ENCODE results near the gene ADGRB3.
"Not testable (repeated sequence)": the region's sequence is repeated elsewhere in the genome, so short reads cannot be mapped to it uniquely, and the experiment has no call there.

ADGRB3 gene

GRCh38 chr6:68973066-68973465 is 338.0 kb downstream of the ADGRB3 start:
- no peak for DNase-seq

DNA sequence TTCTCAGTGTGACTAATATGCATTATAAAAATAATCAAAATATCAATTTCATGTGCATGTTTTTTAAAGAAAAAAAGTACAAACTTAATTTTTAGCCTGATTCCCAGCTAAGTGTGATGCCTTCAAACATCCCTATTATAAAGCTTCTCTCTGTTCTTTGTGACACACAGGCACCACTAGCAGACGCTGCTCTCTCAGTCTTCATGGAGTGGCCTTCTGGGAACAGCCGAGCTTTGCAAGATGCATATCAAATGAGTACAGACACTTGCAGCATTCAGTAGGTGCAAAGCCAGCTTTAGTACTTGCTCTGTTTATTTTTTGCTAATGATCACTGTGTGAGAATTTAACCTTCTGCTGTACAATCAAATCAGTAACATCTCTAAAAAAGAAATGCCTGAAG is 340.0 kb downstream of the ADGRB3 start:
- peak; percentile 62 for DNase-seq

DNA sequence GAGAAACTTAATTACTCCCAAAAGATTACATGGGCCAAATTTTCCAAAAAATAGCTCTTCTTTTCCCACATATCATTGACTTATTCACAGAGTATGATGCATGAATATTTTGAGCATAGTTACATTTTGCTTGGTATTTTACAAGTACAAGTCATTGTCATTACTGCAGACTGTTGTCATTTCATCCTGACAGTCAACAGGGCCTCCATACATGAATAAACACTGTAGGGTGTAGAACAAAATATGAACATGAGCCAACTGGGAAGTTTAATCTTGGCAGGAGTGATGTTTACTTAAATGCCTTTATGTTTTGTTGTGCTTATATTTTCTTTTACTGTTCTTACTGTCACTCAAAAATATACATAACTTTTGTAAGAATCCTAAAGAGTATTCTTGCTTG is 340.7 kb downstream of the ADGRB3 start:
- no peak for DNase-seq

DNA sequence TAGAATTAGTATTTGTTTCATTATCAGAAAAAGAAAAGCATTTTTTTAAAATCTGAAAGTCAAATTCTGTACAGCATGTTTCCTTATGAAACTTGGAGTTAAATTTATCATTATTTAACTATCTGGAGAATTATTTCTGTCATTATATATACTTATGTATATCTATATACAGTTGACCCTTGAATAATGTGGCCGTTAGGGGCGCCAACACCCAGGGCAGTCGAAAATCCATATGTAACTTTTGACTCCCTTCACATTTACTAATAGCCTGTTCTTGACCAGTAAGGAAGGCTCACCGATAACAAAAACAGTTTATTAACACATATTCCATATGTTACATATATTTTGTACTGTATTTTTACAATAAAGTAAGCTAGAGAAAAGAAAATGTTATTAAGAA is 341.2 kb downstream of the ADGRB3 start:
- no peak for DNase-seq

- DNase-seq = no peak
Observed at GRCh38 chr6:68978411-68978810, 343.3 kb downstream of the ADGRB3 start.

DNA sequence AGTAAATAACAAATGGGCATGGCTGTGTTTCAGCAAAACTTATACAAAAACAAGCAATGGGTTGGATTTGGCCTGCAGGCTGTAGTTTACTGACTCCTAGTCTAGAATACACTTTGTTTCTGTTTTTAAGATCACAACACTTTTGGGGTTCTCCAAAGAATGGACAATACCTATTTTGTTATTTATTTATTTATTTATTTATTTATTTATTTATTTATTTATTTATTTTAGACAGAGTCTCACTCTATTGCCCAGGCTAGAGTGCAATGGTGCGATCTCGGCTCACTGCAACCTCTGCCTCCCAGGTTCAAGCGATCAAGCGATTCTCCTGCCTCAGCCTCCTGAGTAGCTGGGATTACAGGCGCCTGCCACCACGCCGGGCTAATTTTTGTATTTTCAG is 346.6 kb downstream of the ADGRB3 start:
- not testable (repeated sequence) for DNase-seq

GRCh38 chr6:68988698-68989097 is 353.6 kb downstream of the ADGRB3 start:
- no peak for DNase-seq

- DNase-seq = no peak
Observed at GRCh38 chr6:68990317-68990716, 355.2 kb downstream of the ADGRB3 start.

DNA sequence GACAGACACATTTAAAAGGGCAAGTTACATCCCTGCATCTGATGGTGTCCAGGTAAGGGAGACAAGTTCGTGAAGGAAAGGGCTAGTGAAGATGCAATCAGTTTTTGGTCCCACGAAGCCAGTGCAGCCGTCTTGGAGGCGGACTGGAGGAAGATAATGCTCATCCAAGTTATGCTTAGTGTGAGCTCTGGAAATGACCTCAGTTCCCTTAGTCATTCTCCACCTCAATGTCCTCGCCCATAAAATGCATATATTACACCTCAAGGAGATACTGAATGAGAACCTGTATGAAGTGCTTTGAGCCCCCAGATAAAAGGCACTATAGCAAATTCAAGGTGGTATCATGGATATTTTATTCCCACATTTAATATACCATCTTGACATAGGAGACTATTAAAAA is 358.8 kb downstream of the ADGRB3 start:
- no peak for DNase-seq

DNA sequence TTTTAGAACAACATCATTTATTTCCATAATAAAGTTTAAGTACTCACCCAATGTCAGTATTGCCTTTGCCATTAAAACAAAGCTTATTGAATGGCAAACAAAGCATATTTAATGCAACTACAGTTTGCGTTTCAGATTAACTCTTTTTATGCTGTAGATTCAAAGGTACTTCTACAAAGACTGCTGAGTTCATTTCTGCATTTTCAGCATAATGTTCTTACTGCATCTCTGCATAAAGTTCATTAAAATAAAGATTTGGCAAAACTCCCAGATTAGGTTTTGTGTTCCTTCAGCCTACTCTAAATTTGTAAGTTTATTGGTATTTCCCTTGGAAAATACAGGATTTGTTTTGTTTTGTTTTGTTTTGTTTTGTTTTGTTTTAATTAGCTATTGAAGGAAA is 359.4 kb downstream of the ADGRB3 start:
- DNase-seq = no peak

DNA sequence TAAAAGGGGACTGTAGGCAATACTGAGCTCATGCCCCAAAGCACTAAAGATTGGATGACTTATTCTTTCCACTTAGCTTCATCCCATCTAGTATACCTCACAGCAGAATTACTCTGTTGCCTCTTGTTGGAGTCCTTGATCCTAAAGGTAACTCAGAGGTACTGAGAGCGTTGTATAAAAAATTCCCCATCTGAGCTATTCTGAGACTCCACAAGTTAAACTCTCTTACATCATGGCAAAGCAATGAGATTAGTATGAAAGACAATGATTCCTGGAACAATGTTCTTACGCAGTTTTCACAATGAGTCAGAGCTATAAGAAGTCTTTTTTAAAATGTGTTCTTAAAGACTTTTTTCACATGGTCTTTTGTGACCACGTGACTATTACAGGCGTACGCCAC is 370.1 kb downstream of the ADGRB3 start:
- DNase-seq = no peak

GRCh38 chr6:69007781-69008180 is 372.7 kb downstream of the ADGRB3 start:
- DNase-seq = no peak

GRCh38 chr6:69012211-69012610 is 377.1 kb downstream of the ADGRB3 start:
- DNase-seq = peak; percentile 51

DNA sequence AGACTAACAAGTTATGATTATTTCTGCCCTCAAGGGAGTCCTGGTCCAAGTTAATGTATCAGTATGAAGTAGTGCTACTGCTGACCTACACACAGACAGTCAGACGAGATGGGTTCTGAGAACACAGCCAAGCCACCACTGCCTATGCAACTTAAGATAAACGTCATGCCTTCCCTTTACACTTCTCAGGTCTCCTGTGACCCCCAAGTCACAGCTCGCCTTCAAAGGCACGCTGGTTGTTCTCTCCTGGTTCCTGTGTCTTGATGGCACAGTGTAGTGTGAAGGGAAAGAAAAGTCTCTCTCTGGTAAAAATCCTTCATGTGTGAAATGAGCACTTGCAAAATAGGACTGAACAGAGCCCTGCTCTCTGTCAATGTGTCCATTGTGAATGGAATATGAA is 377.8 kb downstream of the ADGRB3 start:
- DNase-seq = peak; percentile 61

DNA sequence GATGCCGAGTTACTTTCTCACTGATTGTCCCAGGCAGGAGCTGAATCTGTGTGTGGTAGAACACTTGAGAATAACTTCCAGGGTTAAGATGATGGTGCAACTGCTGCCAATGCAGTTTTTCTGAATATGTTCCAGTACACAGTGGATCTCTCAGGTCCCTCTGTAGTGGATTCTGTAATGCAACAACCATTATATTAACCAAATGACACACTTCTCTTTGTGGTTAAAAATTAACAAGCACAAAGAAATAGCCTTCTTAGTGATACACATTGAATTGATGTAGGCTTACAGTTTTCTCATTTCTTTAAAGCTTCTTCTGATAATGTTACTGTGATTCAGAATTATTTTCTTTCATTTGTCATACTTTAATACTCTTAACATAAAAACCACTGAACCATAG is 383.8 kb downstream of the ADGRB3 start:
- DNase-seq = no peak

- no peak for DNase-seq
Observed at GRCh38 chr6:69019832-69020231, 384.8 kb downstream of the ADGRB3 start.

DNA sequence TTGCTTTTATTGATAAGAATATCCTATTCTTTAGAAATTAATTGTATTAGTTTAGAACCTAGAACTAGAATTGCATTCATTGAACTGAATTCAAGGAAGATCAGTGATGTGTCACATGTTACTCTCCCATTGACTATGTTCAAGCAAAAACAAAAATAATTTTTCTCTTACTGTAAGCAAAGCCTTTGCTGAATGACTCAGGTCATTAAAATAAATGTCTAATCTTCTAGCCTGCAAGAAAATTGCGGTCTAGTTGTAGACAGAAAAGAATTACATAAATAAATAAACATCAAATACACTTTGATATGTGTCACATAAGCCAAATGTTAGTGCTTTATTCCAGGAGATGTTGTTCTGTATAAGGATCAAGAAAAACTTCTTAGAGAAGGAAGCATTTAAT is 387.9 kb downstream of the ADGRB3 start:
- DNase-seq = no peak

GRCh38 chr6:69026243-69026642 is 391.2 kb downstream of the ADGRB3 start:
- no peak for DNase-seq

DNA sequence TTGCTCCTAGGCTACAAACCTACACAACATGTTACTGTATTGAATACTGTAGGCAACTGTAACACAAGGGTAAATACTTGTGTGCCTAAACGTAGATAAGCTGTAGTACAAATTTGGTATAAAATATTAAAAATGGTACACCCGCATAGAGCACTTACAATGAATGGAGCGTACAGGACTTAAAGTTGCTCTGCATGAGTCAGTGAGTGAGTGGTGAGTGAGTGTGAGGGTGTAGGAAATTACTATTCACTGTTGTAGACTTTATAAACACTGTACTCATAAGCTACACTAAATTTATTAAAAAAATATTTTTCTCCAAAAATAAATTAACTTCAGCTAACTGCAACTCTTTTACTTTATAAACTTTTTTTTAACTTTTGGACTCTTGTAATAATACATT is 391.6 kb downstream of the ADGRB3 start:
- no peak for DNase-seq

DNA sequence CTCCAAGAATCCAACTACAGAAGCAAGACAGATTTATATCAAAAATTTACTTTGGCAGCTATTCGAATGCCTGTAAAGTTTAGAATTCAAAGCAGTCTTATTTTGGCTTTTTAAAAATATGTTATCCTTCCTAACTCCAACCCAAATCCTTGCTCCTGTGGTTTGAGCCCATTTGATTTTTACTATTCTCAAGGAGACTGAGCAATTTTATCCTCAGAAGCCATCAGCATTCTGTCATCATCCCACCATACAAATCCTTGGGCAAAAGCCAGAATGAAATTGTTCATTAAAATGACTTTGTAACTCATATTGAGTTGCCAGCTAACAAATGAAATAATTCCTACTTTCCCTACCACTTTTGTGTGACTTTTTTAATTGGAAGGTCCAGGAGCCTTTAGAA is 392.8 kb downstream of the ADGRB3 start:
- no peak for DNase-seq

- DNase-seq = no peak
Observed at GRCh38 chr6:69038841-69039240, 403.8 kb downstream of the ADGRB3 start.

- DNase-seq = no peak
Observed at GRCh38 chr6:69042297-69042696, 407.2 kb downstream of the ADGRB3 start.

- no peak for DNase-seq
Observed at GRCh38 chr6:69044534-69044933, 409.5 kb downstream of the ADGRB3 start.

DNA sequence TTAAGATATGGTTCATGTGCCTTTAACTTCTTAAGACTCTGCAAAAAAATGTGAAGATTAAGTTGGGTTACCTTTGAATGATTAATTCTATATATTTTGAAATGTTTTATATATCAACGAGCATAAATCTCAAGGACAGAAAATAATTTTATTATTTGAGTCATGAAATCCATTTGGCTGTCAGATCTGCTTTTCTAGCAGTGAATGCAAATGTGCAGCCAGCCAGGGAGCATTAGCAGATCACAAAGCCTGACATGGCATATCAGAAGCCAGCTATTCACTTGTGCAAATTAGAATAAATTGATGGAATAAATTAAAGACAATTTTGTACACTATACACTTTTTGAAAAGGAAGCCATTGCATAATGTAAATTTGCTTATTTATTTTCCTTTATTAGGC is 424.3 kb downstream of the ADGRB3 start:
- peak; percentile 50 for DNase-seq

GRCh38 chr6:69061066-69061465 is 426.0 kb downstream of the ADGRB3 start:
- no peak for DNase-seq

DNA sequence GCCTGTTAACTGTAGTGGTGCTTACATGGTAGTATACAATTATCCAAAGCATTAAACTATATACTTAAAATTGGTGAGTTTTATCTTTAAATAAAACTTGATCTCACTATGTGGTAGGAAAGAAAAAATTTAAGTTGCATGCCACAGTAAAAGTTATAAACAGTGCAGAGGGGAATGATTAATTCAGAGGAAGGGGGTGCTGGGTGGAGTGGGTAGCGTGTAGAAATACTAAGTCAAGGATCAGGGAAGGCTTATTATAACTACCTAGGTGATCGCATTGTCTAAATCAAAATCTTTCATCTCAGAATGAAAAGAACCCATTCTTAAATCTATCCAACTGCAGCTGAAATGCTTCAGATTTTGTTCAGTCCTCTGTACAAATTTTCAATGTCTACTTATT is 428.3 kb downstream of the ADGRB3 start:
- no peak for DNase-seq
